ENCODE data around the gene NUAK1.

DNA sequence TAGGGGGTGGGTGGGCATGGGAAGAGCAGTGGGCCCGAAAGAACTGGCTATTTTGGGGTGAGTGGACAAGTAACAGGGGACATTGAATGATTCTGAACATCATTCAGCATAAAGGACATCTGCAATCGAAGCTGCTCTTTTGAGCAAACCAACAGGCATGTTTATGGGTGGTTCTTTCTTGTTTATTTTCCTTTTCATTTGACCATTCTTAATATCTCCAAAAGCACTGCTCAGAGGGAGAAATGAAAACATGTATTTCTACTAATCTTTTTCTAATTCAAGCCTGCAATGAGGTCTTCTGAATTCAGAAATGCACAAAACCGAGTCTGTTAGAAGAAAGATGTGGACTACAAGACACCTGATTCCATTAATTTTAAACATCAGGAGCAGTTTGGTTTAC lies 54.0 kb downstream of the NUAK1 start:
- TF ChIP-seq POLR2AphosphoS5 (IDR thresholded peaks at IDR 0.05; ENCODE audit: low read depth): no peak
- TF ChIP-seq, protein P1, sequence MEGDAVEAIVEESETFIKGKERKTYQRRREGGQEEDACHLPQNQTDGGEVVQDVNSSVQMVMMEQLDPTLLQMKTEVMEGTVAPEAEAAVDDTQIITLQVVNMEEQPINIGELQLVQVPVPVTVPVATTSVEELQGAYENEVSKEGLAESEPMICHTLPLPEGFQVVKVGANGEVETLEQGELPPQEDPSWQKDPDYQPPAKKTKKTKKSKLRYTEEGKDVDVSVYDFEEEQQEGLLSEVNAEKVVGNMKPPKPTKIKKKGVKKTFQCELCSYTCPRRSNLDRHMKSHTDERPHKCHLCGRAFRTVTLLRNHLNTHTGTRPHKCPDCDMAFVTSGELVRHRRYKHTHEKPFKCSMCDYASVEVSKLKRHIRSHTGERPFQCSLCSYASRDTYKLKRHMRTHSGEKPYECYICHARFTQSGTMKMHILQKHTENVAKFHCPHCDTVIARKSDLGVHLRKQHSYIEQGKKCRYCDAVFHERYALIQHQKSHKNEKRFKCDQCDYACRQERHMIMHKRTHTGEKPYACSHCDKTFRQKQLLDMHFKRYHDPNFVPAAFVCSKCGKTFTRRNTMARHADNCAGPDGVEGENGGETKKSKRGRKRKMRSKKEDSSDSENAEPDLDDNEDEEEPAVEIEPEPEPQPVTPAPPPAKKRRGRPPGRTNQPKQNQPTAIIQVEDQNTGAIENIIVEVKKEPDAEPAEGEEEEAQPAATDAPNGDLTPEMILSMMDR (IDR thresholded peaks at IDR 0.05; ENCODE audit: insufficient read depth, low read length): no peak
- TF ChIP-seq GABPA (IDR thresholded peaks at IDR 0.05; ENCODE audit: low read depth): no peak
